H1 (cell line): ENCODE measurements around the gene DNAAF8. TPM values are rescaled to one million over a fixed set of nuclear protein-coding genes. Genes with fewer than 3 reads are reported as not detected.

Source experiments
- CTCF ChIA-PET: fragments of 300-600 bp; sonication (Branson Sonifier 250); formaldehyde crosslinking; loops from one replicate; lab custom pipeline; 2021; ENCODE audit not compliant: partially characterized antibody; lab: Charles Lee
- POLR2A ChIA-PET: fragments of 300-600 bp; sonication (Branson Sonifier 250); formaldehyde crosslinking; loops from one replicate; lab custom pipeline; 2021; ENCODE audit warnings: inconsistent platforms; ENCODE audit not compliant: partially characterized antibody; lab: Charles Lee
- DNase-seq, 2 experiments: peaks; one replicate each; pipeline versions ENCODE4 v3.0.0 to v3.0.0-alpha.2; 2010 to 2022; ENCODE audit warnings: low spot score in 2 of 2, low read depth in 1 of 2, mixed read lengths in 1 of 2
- FAIRE-seq: peaks from 2 replicates; lab custom pipeline; 2011; peaks lifted over from hg19 to GRCh38; lab: Jason Lieb, UNC
- H2AFZ ChIP-seq: 2 replicates; pipeline ENCODE4 v1.8.1; 2012; ENCODE audit warnings: low read length, inconsistent platforms
- H2AK5ac ChIP-seq: 2 replicates; pipeline ENCODE4 v1.6.1; 2013; ENCODE audit warnings: low read depth, low read length
- H2BK120ac ChIP-seq: replicated peaks from 2 replicates; pipeline ENCODE3; 2013; ENCODE audit warnings: low read depth, low read length, inconsistent platforms
- H2BK12ac ChIP-seq: 2 replicates; pipeline ENCODE4 v1.6.1; 2013; ENCODE audit warnings: low read depth, low read length
- H2BK15ac ChIP-seq: 2 replicates; pipeline ENCODE4 v1.6.1; 2013; ENCODE audit warnings: low read length
- H2BK20ac ChIP-seq: 2 replicates; pipeline ENCODE4 v1.6.1; 2013; ENCODE audit warnings: low read length
- H2BK5ac ChIP-seq: 2 replicates; pipeline ENCODE4 v1.6.1; 2013; ENCODE audit warnings: low read depth, low read length
- H3K14ac ChIP-seq: 2 replicates; pipeline ENCODE4 v1.6.1; 2013; ENCODE audit warnings: inconsistent platforms; ENCODE audit not compliant: insufficient read length
- H3K18ac ChIP-seq: 2 replicates; pipeline ENCODE4 v1.6.1; 2013; ENCODE audit warnings: low read length; ENCODE audit errors: extremely low read depth
- H3K23ac ChIP-seq: 2 replicates; pipeline ENCODE4 v1.6.1; 2013; ENCODE audit warnings: inconsistent platforms; ENCODE audit not compliant: insufficient read length
- H3K23me2 ChIP-seq: 2 replicates; pipeline ENCODE4 v1.6.1; 2013; ENCODE audit warnings: low read depth, low read length
- H3K27ac ChIP-seq: 2 replicates; pipeline ENCODE4 v1.6.1; 2011; ENCODE audit warnings: low read depth, low read length, inconsistent platforms
- H3K27me3 ChIP-seq, 4 experiments: replicated peaks in 1 of 4; 1 replicate in 1 of 4; 2 replicates in 3 of 4; pipeline versions ENCODE4 v1.6.1 to v1.8.1; 2011 to 2013; ENCODE audit warnings: low read length in 3 of 4, mild to moderate bottlenecking in 3 of 4, inconsistent platforms in 2 of 4, mixed read lengths in 2 of 4, moderate library complexity in 1 of 4; ENCODE audit not compliant: control insufficient read depth in 3 of 4, insufficient read depth in 3 of 4; ENCODE audit errors: extremely low read depth in 1 of 4
- H3K36me3 ChIP-seq, 4 experiments: 2 replicates each; pipeline versions ENCODE4 v1.6.1 to v1.8.1; 2011 to 2013; ENCODE audit warnings: mild to moderate bottlenecking in 4 of 4, low read length in 3 of 4, moderate library complexity in 2 of 4, control low read depth in 1 of 4, inconsistent platforms in 1 of 4; ENCODE audit not compliant: insufficient read depth in 4 of 4, control insufficient read depth in 2 of 4
- H3K4ac ChIP-seq: replicated peaks from 2 replicates; pipeline ENCODE3; 2013; ENCODE audit warnings: low read length, low read depth, mixed read lengths, inconsistent platforms; ENCODE audit not compliant: insufficient read length
- H3K4me1 ChIP-seq, 4 experiments: replicated peaks in 1 of 4; 1 replicate in 1 of 4; 2 replicates in 3 of 4; pipeline versions ENCODE4 v1.6.1 to v1.8.1; 2011 to 2013; ENCODE audit warnings: low read length in 3 of 4, inconsistent platforms in 2 of 4, mixed read lengths in 1 of 4; ENCODE audit not compliant: insufficient read depth in 4 of 4, control insufficient read depth in 3 of 4
- H3K4me2 ChIP-seq, 2 experiments: 2 replicates each; pipeline versions ENCODE4 v1.6.1 to v1.8.1; 2011 to 2013; ENCODE audit warnings: low read depth in 2 of 2, low read length in 2 of 2, control low read depth in 1 of 2, inconsistent platforms in 1 of 2, mild to moderate bottlenecking in 1 of 2; ENCODE audit not compliant: insufficient read depth in 1 of 2
- H3K4me3 ChIP-seq, 4 experiments: fragments of 200-600, 300-600 bp in 1 of 4; sonication (generic), shearing (Covaris generic), sonication (Bioruptor Twin) in 1 of 4; 2 replicates each; pipeline versions ENCODE4 v1.5.1 to v1.8.1; 2011 to 2016; ENCODE audit warnings: low read length in 4 of 4, low read depth in 3 of 4, control low read depth in 2 of 4, inconsistent platforms in 2 of 4, mild to moderate bottlenecking in 2 of 4, mixed read lengths in 1 of 4, moderate library complexity in 1 of 4; ENCODE audit not compliant: insufficient read depth in 2 of 4; ENCODE audit errors: extremely low read depth in 1 of 4
- H3K56ac ChIP-seq: replicated peaks from 2 replicates; pipeline ENCODE3; 2013; ENCODE audit warnings: low read depth, mild to moderate bottlenecking, mixed read lengths, low read length, inconsistent platforms; ENCODE audit not compliant: insufficient read length
- H3K79me1 ChIP-seq: 2 replicates; pipeline ENCODE4 v1.6.1; 2013; ENCODE audit warnings: low read depth, low read length, control low read depth
- H3K79me2 ChIP-seq, 2 experiments: 2 replicates each; pipeline versions ENCODE4 v1.6.1 to v1.8.1; 2012 to 2013; ENCODE audit warnings: low read length in 2 of 2, mild to moderate bottlenecking in 2 of 2, inconsistent platforms in 1 of 2; ENCODE audit not compliant: insufficient read depth in 2 of 2, control insufficient read depth in 1 of 2
- H3K9ac ChIP-seq, 4 experiments: replicated peaks in 1 of 4; 1 replicate in 1 of 4; 2 replicates in 3 of 4; pipeline versions ENCODE4 v1.6.1 to v1.8.1; 2011 to 2013; ENCODE audit warnings: low read depth in 3 of 4, low read length in 3 of 4, control low read depth in 2 of 4, mild to moderate bottlenecking in 2 of 4, moderate library complexity in 2 of 4, inconsistent platforms in 1 of 4; ENCODE audit errors: extremely low read depth in 1 of 4
- H3K9me3 ChIP-seq, 2 experiments: 2 replicates each; pipeline versions ENCODE4 v1.6.1 to v1.8.1; 2012 to 2013; ENCODE audit warnings: mild to moderate bottlenecking in 2 of 2, moderate library complexity in 2 of 2, control low read depth in 1 of 2, inconsistent platforms in 1 of 2, low read depth in 1 of 2, low read length in 1 of 2, mixed read lengths in 1 of 2; ENCODE audit not compliant: insufficient read depth in 2 of 2
- H4K20me1 ChIP-seq, 2 experiments: replicated peaks in 1 of 2; 2 replicates each; pipeline versions ENCODE3 to v1.8.1; 2011 to 2013; ENCODE audit warnings: inconsistent platforms in 2 of 2, low read length in 2 of 2, mild to moderate bottlenecking in 1 of 2; ENCODE audit not compliant: insufficient read depth in 2 of 2, control insufficient read depth in 1 of 2
- H4K5ac ChIP-seq: 2 replicates; pipeline ENCODE4 v1.6.1; 2013; ENCODE audit warnings: low read length, low read depth, mixed read lengths, inconsistent platforms; ENCODE audit not compliant: insufficient read length
- H4K8ac ChIP-seq: 2 replicates; pipeline ENCODE4 v1.8.0; 2013; ENCODE audit warnings: mild to moderate bottlenecking, moderate library complexity, low read length, inconsistent platforms; ENCODE audit not compliant: insufficient read depth; ENCODE audit errors: extremely low read depth
- H4K91ac ChIP-seq: replicated peaks from 2 replicates; pipeline ENCODE3; 2013; ENCODE audit warnings: low read length, mixed read lengths, inconsistent platforms; ENCODE audit not compliant: insufficient read length
- GTF2F1 ChIP-seq: IDR thresholded peaks from 2 replicates; pipeline ENCODE4 v1.6.1; 2012; ENCODE audit warnings: low read depth, low read length, improper control_type of control experiment, borderline replicate concordance
- HDAC6 ChIP-seq: IDR thresholded peaks from one replicate; pipeline ENCODE4 v1.7.1; 2012; ENCODE audit warnings: low read depth, mild to moderate bottlenecking, inconsistent platforms, low read length, moderate library complexity
- KDM4A ChIP-seq: IDR thresholded peaks from one replicate; pipeline ENCODE4 v1.7.1; 2012; ENCODE audit warnings: low read depth, mild to moderate bottlenecking, moderate library complexity, low read length, inconsistent platforms; ENCODE audit not compliant: severe bottlenecking
- SAP30 ChIP-seq: fragments of 300-600 bp; sonication (generic); IDR thresholded peaks from 2 replicates; pipeline ENCODE4 v1.7.1; 2012; ENCODE audit warnings: low read length, moderate library complexity, mild to moderate bottlenecking, inconsistent platforms; ENCODE audit not compliant: insufficient read depth, insufficient replicate concordance
- WGBS, 2 experiments: shearing (Covaris generic) in 1 of 2; methylation state at CpG; one replicate each; pipeline versions ENCODE4 v1.1.6 to v1.1.7; 2013 to 2015; ENCODE audit warnings: low lambda C conversion rate in 2 of 2, mixed read lengths in 2 of 2, inconsistent platforms in 1 of 2, low coverage in 1 of 2, missing lambda C conversion rate in 1 of 2; ENCODE audit not compliant: insufficient replicate concordance in 2 of 2, insufficient coverage in 1 of 2, insufficient read length in 1 of 2; ENCODE audit errors: extremely low coverage in 1 of 2, missing lambda C conversion rate in 1 of 2; 5-methylcytosine and 5-hydroxymethylcytosine counted together
- polyA plus RNA-seq, 7 experiments: library from polyadenylated mRNA; depleted of rRNA in 3 of 7; stranded (reverse) in 5 of 7; unstranded in 2 of 7; fragments of >200 nt in 5 of 7; fragments of 200-250 nt in 2 of 7; gene quantifications; 1 replicate in 5 of 7; 2 replicates in 1 of 7; 4 replicates in 1 of 7; pipeline versions ENCODE4 v1.2.1 to v1.2.3, GENCODE V29; 2011 to 2013; ENCODE audit warnings: missing spikeins in 2 of 7, mixed read lengths in 2 of 7
- total RNA-seq: library from RNA; stranded (reverse); fragmentation: NEBNext Ultra II Directional; extraction: Animal tissue kit (Norgen Biotek cat#: 25700); gene quantifications from 2 replicates; pipeline ENCODE4 v1.2.1, GENCODE V29; 2021

Gene DNAAF8
- total and polyA plus RNA-seq, 2 of the 8 experiments (the other 6 are each of a cell fraction or from before 2014, with no cell fraction given): 0.39 TPM; not detected in 1

DNA sequence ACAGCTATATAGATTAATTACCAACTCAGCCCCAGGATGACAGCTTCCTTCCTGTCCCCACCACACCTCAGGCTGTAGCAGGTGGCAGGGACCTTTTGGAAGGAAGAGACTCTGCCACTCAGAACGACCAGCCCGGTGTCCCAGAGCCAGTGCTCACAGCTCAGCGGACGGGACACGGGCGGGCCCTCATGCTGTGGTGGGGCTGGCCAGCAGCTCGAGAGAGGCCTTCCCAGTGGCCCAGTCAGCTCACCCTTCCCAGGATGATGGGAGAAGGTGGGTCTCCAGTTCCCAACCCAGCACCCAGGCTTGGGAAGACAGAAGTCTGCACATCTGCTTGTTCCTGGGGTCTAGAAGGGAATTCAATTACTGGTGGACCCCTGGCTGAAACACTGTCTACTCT lies 30.4 kb upstream of the DNAAF8 start:
- no peak overlapping the region for H3K27ac ChIP-seq
- no peak overlapping the region for H3K14ac ChIP-seq
- 95% methylated on average over 7 of the region's 7 CpGs; no CpG with 5 or more reads in 1 of the 2 experiments for WGBS, 2 experiments
- no peaks in the 10 kb centered on the region for H3K4me1 ChIP-seq
- H4K91ac ChIP-seq: no peak overlapping the region
- no peak overlapping the region for H3K18ac ChIP-seq
- no peaks in the 10 kb centered on the region for H3K23me2 ChIP-seq
- no peak overlapping the region for H3K4me2 ChIP-seq
- no peak overlapping the region for H3K4ac ChIP-seq
- H2BK15ac ChIP-seq: no peak overlapping the region
- no peak overlapping the region for H2AFZ ChIP-seq
- FAIRE-seq: no peak
- no peak overlapping the region for H3K9ac ChIP-seq
- H2BK12ac ChIP-seq: no peak overlapping the region
- H3K79me2 ChIP-seq: no peaks in the 10 kb centered on the region
- H3K79me1 ChIP-seq: no peaks in the 10 kb centered on the region; the same call in 1 of the 2 replicates
- H2BK120ac ChIP-seq: no peak overlapping the region
- peaks cover 0 to 18% of the 10 kb centered on the region in 2 experiments for H4K20me1 ChIP-seq
- H3K27me3 ChIP-seq: no peaks in the 10 kb centered on the region
- H3K56ac ChIP-seq: no peak overlapping the region
- no peak overlapping the region for H2BK20ac ChIP-seq
- no peak overlapping the region; the same call in 1 of the 2 replicates for H4K8ac ChIP-seq
- peaks cover 9 to 37% (median 26%) of the 10 kb centered on the region in 4 experiments for H3K36me3 ChIP-seq
- TF ChIP-seq SAP30: no peak
- no peak for TF ChIP-seq KDM4A
- TF ChIP-seq GTF2F1: no peak
- TF ChIP-seq HDAC6: no peak
- no peak for DNase-seq
- H4K5ac ChIP-seq: no peak overlapping the region
- no peaks in the 10 kb centered on the region for H3K9me3 ChIP-seq
- H3K4me3 ChIP-seq: no peak overlapping the region
- H3K23ac ChIP-seq: no peak overlapping the region
- no peak overlapping the region for H2AK5ac ChIP-seq
- ChIA-PET POLR2A (interaction anchor here (0.8 to 4.2 kb wide), 2 partner anchors 9 to 10 kb away, joined by 7 to 59 read pairs; partner anchors contain the start of gene NUDT16L1), CTCF (no interaction called here)
- H2BK5ac ChIP-seq: no peak overlapping the region
